Right ventricle myocardium inferior (tissue), 1 donor: ENCODE measurements around the gene TMEM59L. TPM values are rescaled to one million over a fixed set of nuclear protein-coding genes. Genes with fewer than 3 reads are reported as not detected.
A peak's percentile ranks its signal among the peaks of the same experiment; 100 is the strongest.
"Not testable (repeated sequence)": the region's sequence is repeated elsewhere in the genome, so short reads cannot be mapped to it uniquely, and the experiment has no call there.

Source experiments
- ATAC-seq: fragments of 200-7000 bp; cut with Tn5 transposase; one replicate; pipeline ENCODE4 v1.9.1; 2020; ENCODE audit warnings: mild to moderate bottlenecking, moderate library complexity
- DNase-seq: peaks from one replicate; pipeline ENCODE4 v3.0.0; 2021; ENCODE audit errors: missing footprints
- intact Hi-C: fragments of 100-400 bp; cut with DNase I; formaldehyde crosslinking; loops from one replicate; pipeline ENCODE4 v1.11.0; 2022
- total RNA-seq: library from RNA; stranded (reverse); fragmentation: NEBNext Ultra II Directional; extraction: Animal tissue kit (Norgen Biotek cat#: 25700); gene quantifications from one replicate; pipeline ENCODE4 v1.2.1, GENCODE V29; 2021
- donor health status: DM: no; HTN: yes; CAD: no; lungs with severe emphysema.

Gene TMEM59L
- total RNA-seq, 1 donor from 2014 or later = 2.8 TPM

DNA sequence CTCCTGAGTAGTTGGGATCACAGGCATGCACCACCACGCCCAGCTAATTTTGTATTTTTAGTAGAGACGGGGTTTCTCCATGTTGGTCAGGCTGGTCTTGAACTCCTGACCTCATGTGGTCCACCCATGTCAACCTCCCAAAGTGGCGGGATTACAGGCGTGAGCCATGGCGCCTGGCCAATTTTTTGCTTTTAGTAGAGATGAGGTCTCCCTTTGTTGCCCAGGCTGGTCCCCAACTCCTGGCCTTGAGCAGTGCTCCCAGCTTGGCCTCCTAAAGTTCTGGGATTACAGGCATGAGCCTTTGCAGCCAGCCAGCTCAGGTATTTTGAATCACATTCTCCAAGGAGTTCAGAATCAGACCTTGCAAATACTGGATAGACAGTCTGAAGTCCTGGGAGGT, 19.9 kb upstream of the TMEM59L start:
- ATAC-seq, DNase-seq: not testable (repeated sequence)
- intact Hi-C loops = loop anchor here (5.0 kb wide), 1 partner anchor 80 kb away; no protein-coding TSS in a partner anchor

DNA sequence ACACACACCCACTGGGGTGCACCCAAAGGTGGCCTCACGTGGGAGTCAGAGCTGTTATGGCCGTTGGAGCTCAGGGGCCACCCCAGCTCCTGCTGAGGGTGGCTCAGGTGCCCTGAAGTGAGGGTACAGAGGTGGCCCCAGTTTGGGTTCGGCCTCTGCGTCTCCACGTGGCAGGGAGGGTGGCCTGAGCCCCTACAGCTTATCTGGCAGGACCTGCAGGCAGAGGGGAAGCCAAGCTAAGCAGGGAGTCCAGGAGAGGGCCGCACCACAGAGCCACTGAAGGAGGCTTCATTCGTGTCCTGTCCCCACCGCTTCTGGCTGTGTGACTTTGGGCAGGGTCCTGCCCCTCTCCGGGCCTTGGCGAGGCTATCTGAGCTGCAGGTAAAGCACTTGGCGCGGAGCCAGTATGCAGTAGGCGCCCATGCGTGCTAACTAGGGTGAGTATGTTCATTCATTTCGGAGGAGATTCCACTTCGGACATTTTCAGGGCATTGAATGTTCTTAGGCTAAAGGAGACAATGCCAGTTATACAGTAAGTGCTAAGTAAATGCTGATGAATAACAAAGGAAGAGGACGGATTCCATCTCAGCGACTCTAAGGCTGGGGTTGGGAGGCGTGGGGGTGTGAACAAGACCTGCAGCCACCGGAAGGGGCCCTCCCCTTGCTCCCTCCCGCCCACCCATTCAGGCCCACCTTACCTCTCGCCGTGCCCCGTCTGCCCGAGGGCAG, 19.1 kb upstream of the TMEM59L start:
- ATAC-seq (no peak), DNase-seq (peak; percentile 69)
- intact Hi-C loops = loop anchor here (2.0 to 5.0 kb wide), 2 partner anchors 79 to 253 kb away; no protein-coding TSS in a partner anchor

DNA sequence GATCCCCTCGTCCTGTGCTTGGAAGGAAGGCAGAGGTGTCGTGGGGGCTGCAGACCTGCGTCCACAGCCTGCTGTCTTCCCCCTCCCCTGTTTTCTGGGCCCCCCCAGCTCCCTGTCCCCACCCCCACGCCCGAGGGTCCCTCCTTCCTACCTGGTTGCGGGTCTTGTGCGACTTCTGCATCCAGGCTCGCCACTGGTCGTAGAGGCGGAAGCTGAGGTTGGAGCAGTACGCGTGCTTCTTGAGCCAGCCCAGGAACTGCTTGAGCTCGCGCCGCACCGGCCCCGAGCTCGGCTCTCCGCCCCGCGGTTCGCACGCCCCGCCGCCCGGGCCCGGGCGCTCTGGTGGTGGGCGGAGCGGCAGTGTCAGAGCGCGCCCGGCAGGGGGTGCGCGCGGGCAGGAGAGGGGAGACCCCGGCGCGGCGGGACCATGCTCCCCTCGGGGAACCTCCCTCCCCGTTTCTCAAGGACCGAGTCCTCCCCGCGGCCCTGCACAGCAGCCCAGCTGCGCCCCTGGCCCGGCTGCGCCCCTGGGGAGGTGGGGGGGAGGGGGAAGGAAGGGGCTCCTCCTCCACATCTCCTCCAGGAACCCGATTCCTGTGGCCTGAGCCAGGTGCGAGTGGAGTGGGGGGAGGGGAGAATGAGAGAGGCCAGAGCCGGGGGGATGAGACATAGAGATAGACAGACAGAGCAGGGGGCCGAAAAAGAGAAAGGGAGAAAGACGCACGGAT, 18.4 kb upstream of the TMEM59L start:
- DNase-seq = peak; percentile 87
- intact Hi-C loops = loop anchor here (2.0 to 5.0 kb wide), 2 partner anchors 78 to 253 kb away; no protein-coding TSS in a partner anchor
- ATAC-seq = peak; percentile 75

DNA sequence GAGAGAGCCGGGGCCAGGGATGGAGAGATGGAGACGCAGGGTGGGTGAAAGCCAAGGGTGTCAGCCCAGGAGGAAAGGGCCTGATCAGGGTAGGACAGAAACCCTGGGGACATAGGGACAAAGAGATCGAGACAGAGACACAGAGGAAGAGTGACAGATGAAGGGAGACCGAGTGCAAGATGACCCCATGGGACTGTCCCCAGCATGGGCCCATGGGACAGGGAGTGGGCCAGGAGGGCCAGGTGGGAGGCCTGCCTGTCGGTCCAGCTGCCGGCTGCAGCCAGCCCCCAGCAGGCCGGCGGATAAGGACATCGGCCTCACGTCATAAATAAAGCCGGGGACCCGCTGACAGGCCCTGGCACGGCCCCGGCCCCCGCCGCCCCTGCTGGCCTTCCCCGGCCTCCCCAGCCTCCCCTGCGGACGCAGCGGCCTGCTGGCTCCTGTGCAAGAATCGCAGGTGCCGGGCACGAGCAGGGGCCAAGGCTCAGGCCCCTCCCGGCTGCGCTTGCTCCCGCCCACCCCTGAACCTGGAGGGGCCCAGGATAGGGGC, 17.8 kb upstream of the TMEM59L start:
- ATAC-seq (peak; percentile 32), DNase-seq (peak; percentile 66)
- intact Hi-C loops = loop anchor here (2.0 to 5.0 kb wide), 2 partner anchors 77 to 252 kb away; no protein-coding TSS in a partner anchor

DNA sequence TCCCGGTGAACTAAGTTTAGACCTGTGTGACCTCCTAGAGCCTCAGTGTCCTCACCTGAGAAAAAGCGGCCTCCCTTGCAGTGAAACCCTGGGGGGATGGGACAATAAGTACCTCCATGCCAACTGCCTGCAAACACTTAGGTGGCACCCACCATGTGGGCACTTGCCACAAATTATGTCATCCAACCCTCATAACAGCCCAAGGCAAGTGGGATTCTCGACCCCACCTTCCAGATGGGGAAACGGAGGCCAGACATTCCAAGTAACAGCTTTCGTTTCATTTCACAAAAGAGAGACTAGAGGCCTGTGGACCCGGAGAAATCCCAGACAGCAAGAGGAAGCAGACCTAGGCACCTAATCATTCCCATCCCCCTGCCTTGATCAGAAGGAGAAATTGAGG, 17.2 kb upstream of the TMEM59L start:
- no peak for ATAC-seq
- DNase-seq = no peak
- intact Hi-C loops = loop anchor here (2.0 kb wide), 1 partner anchor 251 kb away; no protein-coding TSS in a partner anchor

DNA sequence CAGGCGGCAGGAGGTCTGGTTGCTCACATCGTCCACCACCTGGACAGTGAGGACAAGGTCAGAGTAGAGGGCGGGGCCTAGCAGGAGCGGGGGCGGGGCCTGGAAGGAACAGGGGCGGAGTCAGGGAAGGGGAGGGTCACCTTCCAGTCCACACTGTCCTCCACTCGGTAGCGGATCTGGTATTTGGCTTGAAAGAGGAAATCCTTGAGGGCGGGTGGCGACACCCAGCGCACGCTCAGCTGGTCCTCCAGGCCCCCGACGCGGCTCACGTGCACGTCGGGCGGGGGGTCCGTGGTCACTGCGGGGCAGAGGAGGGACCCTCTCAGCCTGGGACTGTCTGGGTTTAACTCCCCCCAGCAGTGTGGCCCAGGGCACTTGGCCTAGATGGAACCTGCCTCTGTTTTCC, 15.9 kb upstream of the TMEM59L start:
- intact Hi-C loops = no loop called here
- peak; percentile 73 for DNase-seq
- ATAC-seq = peak; percentile 24

DNA sequence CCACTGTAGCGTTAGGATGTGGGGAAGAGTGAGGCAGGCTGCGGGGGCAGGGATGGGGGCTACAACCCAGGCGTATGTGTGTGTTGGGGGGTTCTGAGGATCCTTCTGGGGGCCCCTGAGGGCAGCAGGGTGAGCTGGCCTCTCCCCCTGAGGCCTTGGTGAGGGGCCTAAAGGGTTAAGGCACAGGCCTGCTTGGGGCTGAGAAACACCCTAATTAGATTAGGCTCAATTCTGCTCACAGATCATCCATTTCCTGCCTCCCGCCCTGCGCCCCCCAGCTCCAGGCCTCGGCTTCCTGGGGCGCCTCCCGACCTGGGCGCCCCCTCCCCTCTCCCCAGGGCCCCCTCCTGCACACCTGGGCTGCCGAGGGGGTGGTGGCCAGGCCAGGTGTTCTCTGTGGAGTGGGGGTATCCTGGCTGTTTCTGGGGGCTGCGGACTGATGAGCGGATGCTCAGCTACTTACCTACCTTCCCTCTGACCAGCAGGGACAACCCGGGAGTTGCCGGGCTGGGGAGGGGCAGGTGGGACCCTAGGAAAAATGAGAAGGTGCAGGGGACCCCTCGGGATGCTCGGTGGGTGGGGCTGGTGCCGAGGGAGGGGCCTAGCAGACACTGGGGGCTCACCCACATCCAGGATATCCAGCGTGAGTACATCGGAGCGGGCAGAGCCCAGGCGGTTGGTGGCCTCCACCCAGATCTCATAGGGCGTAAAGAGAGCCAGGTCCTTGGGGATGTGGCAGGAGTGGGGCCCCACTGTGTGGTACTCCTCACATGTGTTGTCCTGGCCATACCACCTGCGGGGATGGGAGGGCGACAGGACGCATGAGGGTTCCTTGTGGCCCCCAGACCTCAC, 14.6 kb upstream of the TMEM59L start:
- DNase-seq = no peak
- intact Hi-C loops = no loop called here
- ATAC-seq = no peak

DNA sequence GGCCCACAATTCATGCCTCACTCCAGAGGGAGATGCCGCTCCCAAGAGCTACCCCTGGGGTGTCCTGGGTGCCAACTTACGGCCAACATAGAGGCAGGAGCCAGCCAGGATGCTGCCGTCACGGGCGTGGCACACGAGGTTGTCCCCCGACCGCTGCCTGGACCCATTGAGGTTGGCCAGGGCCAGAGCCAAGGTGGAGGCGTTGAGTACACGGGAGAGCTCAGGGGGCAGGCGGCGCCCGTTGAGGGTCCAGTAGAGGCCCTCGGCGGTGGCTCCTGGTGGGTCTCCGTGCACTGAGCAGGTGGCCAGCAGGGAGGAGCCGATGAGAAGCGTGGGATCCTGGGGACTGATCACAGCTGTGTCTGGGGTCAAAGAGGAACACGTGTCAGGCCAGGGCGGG, 13.2 kb upstream of the TMEM59L start:
- DNase-seq (no peak), ATAC-seq (no peak)
- intact Hi-C loops = no loop called here

DNA sequence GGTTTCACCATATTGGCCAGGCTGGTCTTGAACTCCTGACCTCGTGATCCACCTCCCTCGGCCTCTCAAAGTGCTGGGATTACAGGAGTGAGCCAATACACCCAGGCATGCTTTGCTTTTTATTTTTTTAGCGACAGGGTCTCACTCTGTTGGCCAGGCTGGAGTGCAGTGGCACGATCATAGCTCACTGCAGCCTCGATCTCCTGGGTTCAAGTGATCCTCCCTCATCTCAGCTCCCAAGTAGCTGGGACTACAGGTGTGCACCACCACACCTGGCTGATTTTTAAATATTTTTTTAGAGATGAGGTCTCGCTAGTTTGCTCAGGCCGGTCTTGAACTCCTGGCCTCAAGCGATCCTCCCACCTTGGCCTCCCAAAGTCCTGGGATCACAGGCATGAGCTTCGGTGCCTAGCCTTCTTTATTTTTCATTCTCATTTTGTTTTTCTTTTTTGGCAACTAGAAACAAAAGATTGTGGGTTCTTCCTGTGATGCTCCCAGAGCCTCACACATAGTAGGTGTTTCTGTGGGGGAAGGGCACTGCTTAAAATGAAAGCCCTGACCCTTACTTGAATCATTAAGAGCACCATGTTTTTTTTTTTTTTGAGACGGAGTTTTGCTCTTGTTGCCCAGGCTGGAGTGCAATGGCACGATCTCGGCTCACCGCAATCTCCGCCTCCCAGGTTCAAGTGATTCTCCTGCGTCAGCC, 11.8 kb upstream of the TMEM59L start:
- not testable (repeated sequence) for ATAC-seq, DNase-seq
- intact Hi-C loops = loop anchor here (2.0 kb wide), 1 partner anchor 60 kb away; no protein-coding TSS in a partner anchor

DNA sequence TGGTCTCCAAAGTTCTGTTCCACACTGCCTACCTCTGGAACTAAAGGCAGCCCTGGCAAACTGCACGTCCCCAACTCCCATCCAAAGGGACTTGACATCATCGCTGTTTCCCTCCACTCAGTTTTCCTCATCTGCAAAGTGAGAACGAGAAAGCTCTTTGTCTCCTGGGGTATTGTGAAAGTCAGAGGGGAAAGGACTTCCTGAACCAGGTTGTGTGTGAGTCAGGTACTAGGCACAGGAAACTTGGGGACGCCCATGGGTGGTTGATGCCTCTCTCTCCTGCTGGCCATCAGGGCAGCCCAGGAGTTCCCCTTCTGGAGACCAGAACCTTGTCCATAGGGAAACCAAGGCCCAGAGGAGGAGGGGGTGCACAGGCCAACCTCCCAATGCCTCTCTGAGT, 10.8 kb upstream of the TMEM59L start:
- ATAC-seq (no peak), DNase-seq (no peak)
- intact Hi-C loops = loop anchor here (2.0 kb wide), 1 partner anchor 59 kb away; no protein-coding TSS in a partner anchor

DNA sequence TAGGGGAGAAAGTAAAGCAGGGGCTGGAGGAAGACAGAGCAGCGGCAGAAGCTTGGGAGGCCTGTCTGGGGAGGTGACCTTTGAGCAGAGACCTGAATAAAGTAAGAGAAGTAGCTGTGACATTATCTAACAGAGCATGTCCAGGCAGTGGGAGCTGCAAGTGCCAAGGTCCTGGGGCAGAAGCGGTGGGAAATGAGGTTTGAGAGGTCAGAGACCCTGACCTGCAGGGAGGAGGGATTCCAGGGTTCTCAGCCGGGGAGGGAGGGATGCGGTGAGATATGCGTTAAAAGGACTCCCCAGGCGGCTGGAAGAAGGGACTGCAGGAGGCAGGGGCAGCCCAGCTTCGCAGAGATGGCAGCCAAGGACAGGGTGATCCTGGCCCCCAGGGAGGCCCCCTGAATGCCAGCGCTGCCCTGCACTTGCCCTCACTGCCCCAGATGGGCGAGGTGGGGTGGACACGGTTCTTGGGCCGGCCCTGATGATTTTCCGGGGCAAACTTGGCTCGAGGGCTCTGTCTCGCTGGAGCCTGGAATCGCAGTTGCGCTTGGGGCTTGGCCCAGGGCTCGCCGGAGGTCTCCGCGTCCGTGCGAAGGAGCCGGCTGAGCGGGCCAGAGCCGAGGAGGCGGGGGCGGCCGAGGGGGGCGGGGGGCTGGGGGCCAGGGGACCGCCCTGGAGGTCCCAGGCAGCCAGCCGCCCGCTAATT, 9.3 kb upstream of the TMEM59L start:
- intact Hi-C loops = no loop called here
- peak; percentile 45 for ATAC-seq
- no peak for DNase-seq

DNA sequence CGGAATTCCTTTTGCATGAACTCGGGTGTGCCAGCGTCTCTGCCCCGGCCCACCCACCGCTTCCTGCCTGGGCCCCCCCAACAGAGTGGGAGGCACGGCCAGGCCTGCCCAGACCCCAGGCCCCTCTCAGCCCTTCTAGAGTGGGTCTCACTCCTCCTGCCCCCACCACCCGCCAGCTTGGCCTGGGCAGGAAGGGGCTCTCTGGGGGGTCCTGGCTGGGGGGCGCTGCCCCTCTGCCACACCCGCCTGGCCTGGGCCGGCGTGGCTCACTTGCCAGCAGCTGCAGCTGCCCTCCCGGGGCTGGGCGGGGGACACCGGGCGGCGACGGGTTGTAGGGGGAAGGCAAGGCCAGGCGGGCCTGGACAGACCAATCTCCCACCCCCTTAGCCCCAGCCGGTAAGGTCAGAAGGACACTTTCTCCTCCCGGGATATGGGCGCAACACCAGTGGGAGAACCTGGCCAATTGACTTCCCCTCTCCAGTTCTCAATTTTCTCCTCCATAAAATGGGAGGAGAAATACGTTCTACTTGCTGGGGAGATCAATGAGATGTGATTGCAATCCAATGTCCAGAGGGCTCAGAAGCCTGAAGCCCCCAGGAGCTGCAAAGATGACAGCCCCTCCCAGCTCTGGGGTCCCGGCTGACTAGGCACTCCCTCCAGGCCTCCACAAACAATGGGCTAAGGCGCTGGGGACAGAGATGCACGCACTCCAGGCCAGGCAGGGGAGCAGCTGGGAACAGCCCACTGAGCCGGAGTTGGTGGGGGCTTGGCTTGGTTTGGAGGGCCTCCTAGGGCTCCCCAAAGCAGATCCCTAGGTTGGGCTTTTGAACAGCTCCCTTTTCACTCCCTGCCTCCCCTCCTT, 8.5 kb upstream of the TMEM59L start:
- DNase-seq = no peak
- peak; percentile 11 for ATAC-seq
- intact Hi-C loops = no loop called here

DNA sequence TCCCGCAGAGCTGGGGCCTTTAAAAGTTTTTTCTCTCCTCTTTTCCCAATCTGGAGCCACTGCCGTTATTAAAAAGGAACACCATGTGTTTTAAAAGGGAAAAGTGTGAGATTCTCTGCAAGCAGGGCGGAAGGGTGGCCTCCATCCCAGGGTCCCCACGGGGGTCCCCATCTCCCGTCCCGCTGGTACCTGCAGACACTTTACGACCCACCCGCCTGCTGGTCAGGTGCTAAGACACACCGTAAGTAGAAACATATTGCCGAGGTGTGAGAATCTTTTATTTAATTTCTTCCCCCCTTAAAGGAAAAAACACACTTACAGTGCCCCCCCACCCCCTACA, 7.9 kb upstream of the TMEM59L start:
- DNase-seq (no peak), ATAC-seq (no peak)
- intact Hi-C loops = no loop called here

DNA sequence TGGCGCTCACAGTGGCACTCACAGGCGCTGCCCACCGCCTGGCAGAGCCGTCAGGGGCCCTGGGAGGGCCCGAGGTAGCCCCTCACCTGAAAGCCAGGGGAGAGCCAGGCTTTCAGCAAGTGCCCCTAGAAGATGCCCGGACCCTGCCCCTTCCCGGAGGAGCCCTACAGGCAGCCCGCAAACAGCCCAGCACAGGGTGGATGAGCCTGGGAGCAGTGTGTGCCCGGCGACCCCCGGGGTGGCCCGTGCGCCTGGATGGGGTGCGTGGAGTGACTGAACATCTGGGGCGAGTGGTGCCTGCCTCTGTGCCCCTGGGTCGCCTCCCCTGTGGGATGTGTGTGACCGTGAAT, 7.5 kb upstream of the TMEM59L start:
- ATAC-seq = no peak
- DNase-seq = no peak
- intact Hi-C loops = no loop called here

DNA sequence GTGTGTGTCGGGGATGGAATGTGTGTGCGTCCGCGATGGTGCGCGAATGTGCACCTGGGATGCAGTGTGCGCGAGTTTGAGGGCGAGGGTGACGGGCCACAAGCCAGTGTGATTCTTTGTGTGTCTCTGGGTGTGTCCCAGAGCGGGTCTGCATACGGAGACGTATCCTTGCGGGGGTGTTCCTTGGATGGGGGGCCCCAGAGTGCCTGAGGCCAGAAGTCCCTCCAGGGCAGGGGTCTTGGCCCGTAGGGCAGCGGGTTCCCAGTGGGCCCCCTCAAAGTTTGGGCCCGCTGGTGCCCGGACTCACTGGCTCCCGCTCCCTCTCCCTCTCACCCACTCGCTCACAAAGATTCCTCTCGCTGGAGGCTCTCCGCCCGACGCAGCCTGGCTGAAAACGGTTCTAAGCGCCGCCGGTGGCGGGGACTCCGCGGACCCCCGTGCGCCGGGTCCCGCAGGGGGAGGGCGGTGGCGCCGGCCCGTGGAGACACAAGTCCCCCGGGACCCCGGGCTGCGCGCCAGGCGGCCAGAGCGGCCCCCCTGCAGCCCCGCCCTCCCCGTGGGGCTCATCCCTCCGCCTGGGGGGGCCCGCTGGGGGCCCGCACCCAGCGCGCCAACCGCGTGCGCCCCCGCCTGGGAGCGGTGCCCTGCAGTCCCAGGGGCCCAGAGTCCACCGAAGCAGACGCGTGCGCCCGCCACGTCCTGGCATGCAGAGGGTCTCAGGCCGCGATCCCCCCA, 7.0 kb upstream of the TMEM59L start:
- DNase-seq (peak; percentile 60), ATAC-seq (no peak)
- intact Hi-C loops = no loop called here
